Ishikawa (cell line): ENCODE data around the gene KCNK7.

Source experiments
- CEBPB ChIP-seq: IDR thresholded peaks from 2 replicates; pipeline ENCODE4 v1.6.1; 2012
- CREB1 ChIP-seq: IDR thresholded peaks from 2 replicates; pipeline ENCODE4 v1.6.1; 2012; ENCODE audit warnings: low read depth
- EGR1 ChIP-seq: IDR thresholded peaks from 2 replicates; pipeline ENCODE4 v1.6.1; 2012
- EP300 ChIP-seq: IDR thresholded peaks from 2 replicates; pipeline ENCODE4 v1.6.1; 2012; ENCODE audit warnings: borderline replicate concordance
- FOXM1 ChIP-seq: IDR thresholded peaks from 2 replicates; pipeline ENCODE4 v1.6.1; 2012; ENCODE audit warnings: low read depth, borderline replicate concordance
- NFIC ChIP-seq: IDR thresholded peaks from 2 replicates; pipeline ENCODE4 v1.6.1; 2012
- RAD21 ChIP-seq: IDR thresholded peaks from 2 replicates; pipeline ENCODE4 v1.6.1; 2012; ENCODE audit warnings: low read depth
- TAF1 ChIP-seq: IDR thresholded peaks from 2 replicates; pipeline ENCODE4 v1.6.1; 2012; ENCODE audit warnings: low read depth, mild to moderate bottlenecking
- TCF12 ChIP-seq: IDR thresholded peaks from 2 replicates; pipeline ENCODE4 v1.6.1; 2012; ENCODE audit warnings: low read depth
- TEAD4 ChIP-seq: IDR thresholded peaks from 2 replicates; pipeline ENCODE4 v1.6.1; 2012
- USF1 ChIP-seq: IDR thresholded peaks from 2 replicates; pipeline ENCODE4 v1.6.1; 2012
- YY1 ChIP-seq: IDR thresholded peaks from 2 replicates; pipeline ENCODE4 v1.6.1; 2012; ENCODE audit warnings: low read depth
- ZBTB7A ChIP-seq: IDR thresholded peaks from 2 replicates; pipeline ENCODE4 v1.6.1; 2012; ENCODE audit warnings: low read depth
- TF ChIP-seq, protein P1 (sequence below): IDR thresholded peaks from 2 replicates; pipeline ENCODE4 v1.6.1; 2012
- TF ChIP-seq, protein P2 (sequence below): IDR thresholded peaks from 2 replicates; pipeline ENCODE4 v1.6.1; 2012; ENCODE audit warnings: low read depth, mild to moderate bottlenecking

KCNK7 gene

DNA sequence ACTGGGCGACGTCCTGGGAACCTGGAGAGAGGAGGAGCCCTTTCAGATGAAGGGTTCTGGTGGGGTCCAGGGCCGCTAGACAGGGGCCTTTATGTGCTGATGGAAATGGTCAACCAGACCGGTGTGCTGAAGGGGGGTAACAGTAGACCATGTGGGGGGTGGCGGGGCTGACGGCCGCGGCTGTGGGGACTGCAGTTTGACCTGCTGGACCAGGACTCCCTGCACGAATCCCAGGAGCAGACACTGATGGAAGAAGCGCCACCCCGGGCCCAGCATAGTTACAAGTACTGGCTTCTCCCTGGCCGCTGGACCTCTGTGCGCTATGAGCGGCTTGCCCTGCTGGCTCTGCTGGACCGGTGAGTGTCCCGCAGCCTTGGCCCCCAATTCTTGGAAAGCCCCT lies 26.4 kb upstream of the KCNK7 start:
- no peak for TF ChIP-seq CEBPB
- no peak for TF ChIP-seq TAF1
- TF ChIP-seq USF1, result no peak
- no peak for TF ChIP-seq RAD21
- TF ChIP-seq, protein P1, sequence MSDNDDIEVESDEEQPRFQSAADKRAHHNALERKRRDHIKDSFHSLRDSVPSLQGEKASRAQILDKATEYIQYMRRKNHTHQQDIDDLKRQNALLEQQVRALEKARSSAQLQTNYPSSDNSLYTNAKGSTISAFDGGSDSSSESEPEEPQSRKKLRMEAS, result no peak
- no peak for TF ChIP-seq FOXM1
- TF ChIP-seq EGR1, result no peak
- no peak for TF ChIP-seq EP300
- TF ChIP-seq ZBTB7A, result no peak
- no peak for TF ChIP-seq TEAD4
- TF ChIP-seq YY1, result no peak
- TF ChIP-seq, protein P2, sequence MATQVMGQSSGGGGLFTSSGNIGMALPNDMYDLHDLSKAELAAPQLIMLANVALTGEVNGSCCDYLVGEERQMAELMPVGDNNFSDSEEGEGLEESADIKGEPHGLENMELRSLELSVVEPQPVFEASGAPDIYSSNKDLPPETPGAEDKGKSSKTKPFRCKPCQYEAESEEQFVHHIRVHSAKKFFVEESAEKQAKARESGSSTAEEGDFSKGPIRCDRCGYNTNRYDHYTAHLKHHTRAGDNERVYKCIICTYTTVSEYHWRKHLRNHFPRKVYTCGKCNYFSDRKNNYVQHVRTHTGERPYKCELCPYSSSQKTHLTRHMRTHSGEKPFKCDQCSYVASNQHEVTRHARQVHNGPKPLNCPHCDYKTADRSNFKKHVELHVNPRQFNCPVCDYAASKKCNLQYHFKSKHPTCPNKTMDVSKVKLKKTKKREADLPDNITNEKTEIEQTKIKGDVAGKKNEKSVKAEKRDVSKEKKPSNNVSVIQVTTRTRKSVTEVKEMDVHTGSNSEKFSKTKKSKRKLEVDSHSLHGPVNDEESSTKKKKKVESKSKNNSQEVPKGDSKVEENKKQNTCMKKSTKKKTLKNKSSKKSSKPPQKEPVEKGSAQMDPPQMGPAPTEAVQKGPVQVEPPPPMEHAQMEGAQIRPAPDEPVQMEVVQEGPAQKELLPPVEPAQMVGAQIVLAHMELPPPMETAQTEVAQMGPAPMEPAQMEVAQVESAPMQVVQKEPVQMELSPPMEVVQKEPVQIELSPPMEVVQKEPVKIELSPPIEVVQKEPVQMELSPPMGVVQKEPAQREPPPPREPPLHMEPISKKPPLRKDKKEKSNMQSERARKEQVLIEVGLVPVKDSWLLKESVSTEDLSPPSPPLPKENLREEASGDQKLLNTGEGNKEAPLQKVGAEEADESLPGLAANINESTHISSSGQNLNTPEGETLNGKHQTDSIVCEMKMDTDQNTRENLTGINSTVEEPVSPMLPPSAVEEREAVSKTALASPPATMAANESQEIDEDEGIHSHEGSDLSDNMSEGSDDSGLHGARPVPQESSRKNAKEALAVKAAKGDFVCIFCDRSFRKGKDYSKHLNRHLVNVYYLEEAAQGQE, result no peak
- TF ChIP-seq CREB1, result no peak
- TF ChIP-seq NFIC, result no peak
- no peak for TF ChIP-seq TCF12

GRCh38 chr11:65621460-65621859 lies 25.9 kb upstream of the KCNK7 start:
- TF ChIP-seq TCF12, result no peak
- no peak for TF ChIP-seq TEAD4
- no peak for TF ChIP-seq EP300
- TF ChIP-seq CREB1, result no peak
- TF ChIP-seq YY1, result no peak
- TF ChIP-seq RAD21, result no peak
- no peak for TF ChIP-seq FOXM1
- no peak for TF ChIP-seq EGR1
- TF ChIP-seq CEBPB, result no peak
- TF ChIP-seq, protein P2, result no peak
- TF ChIP-seq USF1, result no peak
- no peak for TF ChIP-seq ZBTB7A
- TF ChIP-seq, protein P1, result no peak
- no peak for TF ChIP-seq TAF1
- no peak for TF ChIP-seq NFIC

- TF ChIP-seq ZBTB7A (no peak), FOXM1 (no peak), EGR1 (no peak), TEAD4 (no peak), TCF12 (no peak), NFIC (no peak), EP300 (no peak)
- TF ChIP-seq, protein P1, result no peak
Measured at GRCh38 chr11:65620666-65621065, 25.1 kb upstream of the KCNK7 start.

- TF ChIP-seq CREB1 (no peak), TCF12 (no peak), NFIC (no peak), USF1 (no peak)
- TF ChIP-seq, protein P2, result no peak
Measured at GRCh38 chr11:65619281-65619928, 23.8 kb upstream of the KCNK7 start.
